Panc1 (cell line): ENCODE results near the gene CERT1. TPM values are rescaled to one million over a fixed set of nuclear protein-coding genes. Genes with fewer than 3 reads are reported as not detected.
"Not testable (repeated sequence)": the region's sequence is repeated elsewhere in the genome, so short reads cannot be mapped to it uniquely, and the experiment has no call there.

Source experiments
- ATAC-seq: fragments of 200-7000 bp; cut with Tn5 transposase; 2 replicates; pipeline ENCODE4 v1.9.1; 2020; ENCODE audit warnings: mild to moderate bottlenecking, moderate library complexity
- BruUV-seq: library from RNA; stranded (reverse); fragments of 400-500 nt; replicated peaks from 2 replicates; lab custom pipeline; 2021; lab: Mats Ljungman, UMichigan
- CTCF ChIA-PET: fragments of 300-600 bp; sonication (Branson Sonifier 250); formaldehyde crosslinking; loops from one replicate; lab custom pipeline; 2022; ENCODE audit warnings: antibody characterized with exemption; lab: Charles Lee
- POLR2A ChIA-PET: fragments of 300-600 bp; sonication (Branson Sonifier 250); formaldehyde crosslinking; loops from one replicate; lab custom pipeline; 2022; ENCODE audit warnings: antibody characterized with exemption; lab: Charles Lee
- DNase-seq: peaks from one replicate; pipeline ENCODE4 v3.0.0-alpha.2; 2010; ENCODE audit warnings: low read depth, low spot score
- H3K27ac ChIP-seq: 2 replicates; pipeline ENCODE4 v1.5.1; 2011; ENCODE audit warnings: mild to moderate bottlenecking, low read length, inconsistent platforms
- H3K27me3 ChIP-seq: fragments of 200-500 bp; sonication (Bioruptor generic); 2 replicates; pipeline ENCODE4 v1.6.0; 2014; ENCODE audit warnings: low read length, inconsistent platforms; ENCODE audit not compliant: control insufficient read depth, insufficient read depth
- H3K36me3 ChIP-seq: fragments of 200-500 bp; sonication (Bioruptor generic); 2 replicates; pipeline ENCODE4 v1.5.1; 2014; ENCODE audit warnings: inconsistent platforms, mild to moderate bottlenecking, low read length, moderate library complexity; ENCODE audit not compliant: control insufficient read depth, insufficient read depth
- H3K4me1 ChIP-seq: 2 replicates; pipeline ENCODE4 v1.5.1; 2011; ENCODE audit warnings: inconsistent platforms, mild to moderate bottlenecking, low read length, moderate library complexity; ENCODE audit not compliant: control insufficient read depth, insufficient read depth
- H3K4me3 ChIP-seq, 2 experiments: 2 replicates each; pipeline ENCODE4 v1.5.1; 2011 to 2012; ENCODE audit warnings: low read depth in 2 of 2, low read length in 2 of 2, mild to moderate bottlenecking in 2 of 2, inconsistent platforms in 1 of 2, moderate library complexity in 1 of 2
- H3K9me3 ChIP-seq: fragments of 200-500 bp; sonication (Bioruptor generic); 2 replicates; pipeline ENCODE4 v1.5.1; 2014; ENCODE audit warnings: low read depth, mild to moderate bottlenecking, inconsistent platforms, low read length, moderate library complexity; ENCODE audit not compliant: control insufficient read depth, insufficient read depth
- POLR2AphosphoS5 ChIP-seq: IDR thresholded peaks from 2 replicates; pipeline ENCODE4 v1.6.1; 2012; ENCODE audit warnings: mild to moderate bottlenecking, low read depth, low read length, moderate library complexity
- SIN3A ChIP-seq: IDR thresholded peaks from 2 replicates; pipeline ENCODE4 v1.6.1; 2012; ENCODE audit warnings: low read depth, mild to moderate bottlenecking, low read length, moderate library complexity, borderline replicate concordance; ENCODE audit not compliant: insufficient read depth
- TCF7L2 ChIP-seq: IDR thresholded peaks from 2 replicates; pipeline ENCODE4 v1.6.1; 2011; ENCODE audit warnings: mild to moderate bottlenecking, low read depth, low read length, inconsistent platforms
- in situ Hi-C: cut with HindIII; loops from 2 replicates; pipeline ENCODE4 v1.10.0; 2016; ENCODE audit warnings: low sequenced_read_pairs, low pct_unique_long_range_greater_than_20kb
- intact Hi-C: fragments of 100-400 bp; cut with micrococcal nuclease; formaldehyde crosslinking; loops from one replicate; pipeline ENCODE4 v1.10.0; 2022; ENCODE audit not compliant: unreplicated experiment
- total RNA-seq: library from RNA; stranded (reverse); gene quantifications from one replicate; pipeline ENCODE4 v1.2.1, GENCODE V29; 2021; ENCODE audit not compliant: unreplicated experiment
- TF ChIP-seq, protein P1 (sequence below): fragments of 450-650 bp; IDR thresholded peaks from 2 replicates; pipeline ENCODE4 v1.5.1; 2017; ENCODE audit warnings: mild to moderate bottlenecking
- TF ChIP-seq, protein P2 (sequence below), 2 experiments: IDR thresholded peaks; 2 replicates each; pipeline ENCODE4 v1.6.1; 2011 to 2012; ENCODE audit warnings: low read depth in 2 of 2, control low read depth in 1 of 2, low read length in 1 of 2, mild to moderate bottlenecking in 1 of 2, moderate library complexity in 1 of 2; ENCODE audit not compliant: insufficient read depth in 1 of 2

CERT1 gene
- total RNA-seq, 1 experiment from 2014 or later, result 26.7 TPM

DNA sequence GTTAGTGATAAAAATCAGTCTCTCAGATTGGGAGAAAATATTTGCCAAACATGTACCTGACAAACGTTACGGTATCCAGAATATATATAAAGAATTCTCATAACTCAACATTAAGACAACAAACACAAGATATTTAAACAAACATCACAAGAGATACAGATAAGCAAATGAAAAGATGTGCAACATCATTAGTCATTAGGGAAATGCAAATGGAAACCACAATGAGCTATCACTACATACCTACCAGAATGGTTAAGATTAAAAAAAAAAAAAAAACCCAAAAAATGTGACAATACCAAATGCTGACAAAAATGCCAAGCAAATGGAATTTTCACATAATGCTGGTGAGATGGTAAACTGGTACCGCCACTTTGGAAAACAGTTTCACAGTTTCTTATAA is 15.4 kb downstream of the CERT1 start:
- Histone ChIP-seq H3K9me3 (no peaks in the 10 kb centered on the region), H3K36me3 (no peaks in the 10 kb centered on the region), H3K4me3 (no peak overlapping the region), H3K27ac (no peak overlapping the region), H3K4me1 (no peaks in the 10 kb centered on the region), H3K27me3 (no peaks in the 10 kb centered on the region)
- ChIA-PET POLR2A (no interaction called here), CTCF (no interaction called here)
- no peak for ATAC-seq
- DNase-seq, result no peak
- in situ Hi-C loops, result no loop called here
- BruUV-seq, result no TSS peak
- TF ChIP-seq, protein P1, sequence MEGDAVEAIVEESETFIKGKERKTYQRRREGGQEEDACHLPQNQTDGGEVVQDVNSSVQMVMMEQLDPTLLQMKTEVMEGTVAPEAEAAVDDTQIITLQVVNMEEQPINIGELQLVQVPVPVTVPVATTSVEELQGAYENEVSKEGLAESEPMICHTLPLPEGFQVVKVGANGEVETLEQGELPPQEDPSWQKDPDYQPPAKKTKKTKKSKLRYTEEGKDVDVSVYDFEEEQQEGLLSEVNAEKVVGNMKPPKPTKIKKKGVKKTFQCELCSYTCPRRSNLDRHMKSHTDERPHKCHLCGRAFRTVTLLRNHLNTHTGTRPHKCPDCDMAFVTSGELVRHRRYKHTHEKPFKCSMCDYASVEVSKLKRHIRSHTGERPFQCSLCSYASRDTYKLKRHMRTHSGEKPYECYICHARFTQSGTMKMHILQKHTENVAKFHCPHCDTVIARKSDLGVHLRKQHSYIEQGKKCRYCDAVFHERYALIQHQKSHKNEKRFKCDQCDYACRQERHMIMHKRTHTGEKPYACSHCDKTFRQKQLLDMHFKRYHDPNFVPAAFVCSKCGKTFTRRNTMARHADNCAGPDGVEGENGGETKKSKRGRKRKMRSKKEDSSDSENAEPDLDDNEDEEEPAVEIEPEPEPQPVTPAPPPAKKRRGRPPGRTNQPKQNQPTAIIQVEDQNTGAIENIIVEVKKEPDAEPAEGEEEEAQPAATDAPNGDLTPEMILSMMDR, result no peak
- TF ChIP-seq SIN3A (no peak), TCF7L2 (no peak), POLR2AphosphoS5 (no peak)
- TF ChIP-seq, protein P2, sequence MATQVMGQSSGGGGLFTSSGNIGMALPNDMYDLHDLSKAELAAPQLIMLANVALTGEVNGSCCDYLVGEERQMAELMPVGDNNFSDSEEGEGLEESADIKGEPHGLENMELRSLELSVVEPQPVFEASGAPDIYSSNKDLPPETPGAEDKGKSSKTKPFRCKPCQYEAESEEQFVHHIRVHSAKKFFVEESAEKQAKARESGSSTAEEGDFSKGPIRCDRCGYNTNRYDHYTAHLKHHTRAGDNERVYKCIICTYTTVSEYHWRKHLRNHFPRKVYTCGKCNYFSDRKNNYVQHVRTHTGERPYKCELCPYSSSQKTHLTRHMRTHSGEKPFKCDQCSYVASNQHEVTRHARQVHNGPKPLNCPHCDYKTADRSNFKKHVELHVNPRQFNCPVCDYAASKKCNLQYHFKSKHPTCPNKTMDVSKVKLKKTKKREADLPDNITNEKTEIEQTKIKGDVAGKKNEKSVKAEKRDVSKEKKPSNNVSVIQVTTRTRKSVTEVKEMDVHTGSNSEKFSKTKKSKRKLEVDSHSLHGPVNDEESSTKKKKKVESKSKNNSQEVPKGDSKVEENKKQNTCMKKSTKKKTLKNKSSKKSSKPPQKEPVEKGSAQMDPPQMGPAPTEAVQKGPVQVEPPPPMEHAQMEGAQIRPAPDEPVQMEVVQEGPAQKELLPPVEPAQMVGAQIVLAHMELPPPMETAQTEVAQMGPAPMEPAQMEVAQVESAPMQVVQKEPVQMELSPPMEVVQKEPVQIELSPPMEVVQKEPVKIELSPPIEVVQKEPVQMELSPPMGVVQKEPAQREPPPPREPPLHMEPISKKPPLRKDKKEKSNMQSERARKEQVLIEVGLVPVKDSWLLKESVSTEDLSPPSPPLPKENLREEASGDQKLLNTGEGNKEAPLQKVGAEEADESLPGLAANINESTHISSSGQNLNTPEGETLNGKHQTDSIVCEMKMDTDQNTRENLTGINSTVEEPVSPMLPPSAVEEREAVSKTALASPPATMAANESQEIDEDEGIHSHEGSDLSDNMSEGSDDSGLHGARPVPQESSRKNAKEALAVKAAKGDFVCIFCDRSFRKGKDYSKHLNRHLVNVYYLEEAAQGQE (IDR thresholded peaks at IDR 0.05; ENCODE audit: insufficient read depth in 1 of 2, low read depth in 2 of 2, low read length in 1 of 2), result no peak
- intact Hi-C loops, result no loop called here

DNA sequence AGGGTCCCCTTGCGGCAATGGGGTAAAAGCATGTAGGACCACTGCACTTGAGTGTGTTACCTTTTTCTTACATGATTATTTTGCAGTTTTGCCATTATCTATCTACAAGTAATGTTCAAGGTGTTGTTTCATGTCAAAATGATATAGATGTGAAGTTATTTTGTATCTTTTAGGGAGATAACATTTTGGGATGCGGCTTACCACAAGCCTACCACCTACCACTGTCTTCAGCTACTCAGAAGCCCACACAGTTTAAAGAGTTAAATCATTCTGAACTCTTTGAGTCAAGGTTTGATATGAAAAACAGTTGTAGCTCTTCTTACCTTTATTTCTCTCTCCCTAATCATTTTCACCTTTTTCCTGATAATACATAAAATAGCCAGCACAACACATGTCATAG is 19.8 kb downstream of the CERT1 start:
- ATAC-seq (no peak), DNase-seq (no peak)
- intact Hi-C loops, result no loop called here
- Histone ChIP-seq H3K4me3 (no peak overlapping the region), H3K4me1 (no peaks in the 10 kb centered on the region), H3K27ac (no peak overlapping the region), H3K27me3 (no peaks in the 10 kb centered on the region), H3K9me3 (no peaks in the 10 kb centered on the region; the same call in 1 of the 2 replicates), H3K36me3 (no peaks in the 10 kb centered on the region)
- TF ChIP-seq, protein P2 (IDR thresholded peaks at IDR 0.05; ENCODE audit: insufficient read depth in 1 of 2, low read depth in 2 of 2, low read length in 1 of 2), result no peak
- TF ChIP-seq, protein P1, result no peak
- TF ChIP-seq TCF7L2 (no peak), SIN3A (no peak), POLR2AphosphoS5 (no peak)
- ChIA-PET POLR2A (no interaction called here), CTCF (no interaction called here)
- in situ Hi-C loops, result no loop called here
- BruUV-seq, result no TSS peak

DNA sequence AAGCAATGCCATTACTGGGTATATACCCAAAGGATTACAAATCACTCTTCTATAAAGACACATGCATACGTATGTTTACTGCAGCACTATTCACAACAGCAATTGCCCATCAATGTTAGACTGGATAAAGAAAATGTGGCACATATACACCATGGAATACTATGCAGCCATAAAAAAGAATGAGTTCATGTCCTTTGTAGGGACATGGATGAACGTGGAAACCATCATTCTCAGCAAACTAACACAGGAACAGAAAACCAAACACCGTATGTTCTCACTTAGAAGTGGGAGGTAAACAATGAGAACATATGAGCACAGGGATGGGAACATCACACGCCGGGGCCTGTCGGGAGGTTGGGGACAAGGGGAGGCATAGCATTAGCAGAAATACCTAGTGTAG is 21.6 kb downstream of the CERT1 start:
- in situ Hi-C loops, H3K27me3 ChIP-seq, H3K4me1 ChIP-seq, CTCF ChIA-PET, H3K36me3 ChIP-seq, H3K4me3 ChIP-seq, H3K9me3 ChIP-seq, BruUV-seq, POLR2A ChIA-PET, intact Hi-C loops, H3K27ac ChIP-seq, DNase-seq, ATAC-seq: not testable (repeated sequence)
